Measurements from ENCODE around the gene AKNA.

Gene AKNA

DNA sequence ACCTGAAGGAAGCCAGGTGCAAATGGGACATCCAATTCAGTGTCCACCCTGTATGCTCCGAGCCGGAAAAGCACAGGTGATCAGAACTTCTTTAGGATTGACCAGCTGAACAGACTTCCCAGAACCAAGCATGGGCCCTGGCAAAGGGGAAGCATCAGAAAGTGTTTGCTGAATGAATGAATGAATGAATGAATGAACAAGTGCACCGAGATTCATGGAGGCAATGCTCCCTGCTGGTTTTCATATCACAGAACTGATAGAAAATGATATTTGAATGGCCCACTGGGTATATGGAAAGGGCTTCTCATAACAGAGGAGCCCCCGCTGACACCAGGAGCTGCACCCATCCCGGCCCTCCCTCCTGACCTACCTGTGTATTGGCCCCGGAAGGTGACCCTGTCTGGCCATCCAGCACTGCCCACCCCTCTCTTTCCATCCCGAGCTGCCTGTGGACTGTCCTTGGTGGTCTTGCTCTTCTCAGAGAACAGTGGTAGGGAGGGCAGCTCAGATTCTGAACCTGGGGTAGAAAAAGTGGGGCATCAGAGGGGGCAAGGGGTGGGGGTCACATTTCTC, 42.2 kb downstream of the AKNA start:
- no peak overlapping the region for H3K4me3 ChIP-seq (ENCODE audit: low read depth, low read length)
- DNase-seq, result no peak
- no peaks in the 10 kb centered on the region for H3K36me3 ChIP-seq
- H3K4me1 ChIP-seq, result peaks cover 11% of the 10 kb centered on the region
- no peaks in the 10 kb centered on the region for H3K27me3 ChIP-seq
- no peaks in the 10 kb centered on the region for H3K9me3 ChIP-seq
- no peak for TF ChIP-seq CTCF (IDR thresholded peaks at IDR 0.05; ENCODE audit: low read depth, low read length)

DNA sequence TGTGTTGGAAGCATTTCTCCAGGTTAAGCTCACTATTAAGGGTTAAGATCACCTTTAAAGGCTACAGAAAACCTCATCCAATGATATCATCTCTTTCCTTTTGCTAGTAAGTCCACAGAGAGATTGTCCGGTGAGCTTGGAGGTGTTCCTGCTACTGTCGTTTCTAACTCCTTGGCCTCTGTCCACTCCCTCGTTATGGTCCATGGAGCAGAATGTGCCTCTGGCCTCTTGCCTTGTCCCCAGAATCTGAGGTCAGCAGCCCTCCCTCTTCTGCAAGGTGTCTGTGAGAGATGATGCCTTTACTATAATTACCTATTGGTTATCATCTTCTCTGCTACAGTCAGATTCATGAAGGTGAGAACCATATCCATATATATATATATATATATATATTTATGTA, 43.1 kb downstream of the AKNA start:
- Histone ChIP-seq H3K4me1 (peaks cover 11% of the 10 kb centered on the region), H3K27me3 (no peaks in the 10 kb centered on the region), H3K9me3 (no peaks in the 10 kb centered on the region), H3K4me3 (ENCODE audit: low read depth, low read length) (no peak overlapping the region), H3K36me3 (no peaks in the 10 kb centered on the region)
- DNase-seq, result no peak
- TF ChIP-seq CTCF (IDR thresholded peaks at IDR 0.05; ENCODE audit: low read depth, low read length), result no peak

GRCh38 chr9:114344188-114344566, 43.6 kb downstream of the AKNA start:
- Histone ChIP-seq H3K27me3 (no peaks in the 10 kb centered on the region), H3K9me3 (no peaks in the 10 kb centered on the region; the same call in 1 of the 2 replicates), H3K4me1 (peaks cover 7% of the 10 kb centered on the region), H3K36me3 (no peaks in the 10 kb centered on the region), H3K4me3 (ENCODE audit: low read depth, low read length) (no peak overlapping the region)
- TF ChIP-seq CTCF (IDR thresholded peaks at IDR 0.05; ENCODE audit: low read depth, low read length), result no peak
- DNase-seq, result no peak

- TF ChIP-seq CTCF (IDR thresholded peaks at IDR 0.05; ENCODE audit: low read depth, low read length), result no peak
- Histone ChIP-seq H3K9me3 (no peaks in the 10 kb centered on the region; the same call in 1 of the 2 replicates), H3K36me3 (no peaks in the 10 kb centered on the region), H3K27me3 (no peaks in the 10 kb centered on the region), H3K4me3 (ENCODE audit: low read depth, low read length) (no peak overlapping the region), H3K4me1 (peaks cover 4% of the 10 kb centered on the region)
- DNase-seq, result peak; percentile 29
Measured at GRCh38 chr9:114343471-114344187, 44.2 kb downstream of the AKNA start.

GRCh38 chr9:114342755-114343440, 44.9 kb downstream of the AKNA start:
- H3K27me3 ChIP-seq, result no peaks in the 10 kb centered on the region
- H3K9me3 ChIP-seq, result no peaks in the 10 kb centered on the region; the same call in 1 of the 2 replicates
- TF ChIP-seq CTCF (IDR thresholded peaks at IDR 0.05; ENCODE audit: low read depth, low read length), result no peak
- no peak for DNase-seq
- no peak overlapping the region for H3K4me3 ChIP-seq (ENCODE audit: low read depth, low read length)
- no peaks in the 10 kb centered on the region for H3K36me3 ChIP-seq
- H3K4me1 ChIP-seq, result no peaks in the 10 kb centered on the region; the same call in 1 of the 2 replicates

- DNase-seq, result no peak
- TF ChIP-seq CTCF (IDR thresholded peaks at IDR 0.05; ENCODE audit: low read depth, low read length), result no peak
- Histone ChIP-seq H3K27me3 (no peaks in the 10 kb centered on the region), H3K9me3 (no peaks in the 10 kb centered on the region; the same call in 1 of the 2 replicates), H3K4me3 (ENCODE audit: low read depth, low read length) (no peak overlapping the region), H3K4me1 (no peaks in the 10 kb centered on the region; the same call in 1 of the 2 replicates), H3K36me3 (no peaks in the 10 kb centered on the region)
Measured at GRCh38 chr9:114341991-114342390, 45.8 kb downstream of the AKNA start.

All from BE2C (cell line).